Retinal pigment epithelial cell (primary cell): ENCODE data around the gene PDE4A.
"Not testable (repeated sequence)": the region's sequence is repeated elsewhere in the genome, so short reads cannot be mapped to it uniquely, and the experiment has no call there.

Experiments
- DNase-seq: peaks from one replicate; pipeline ENCODE4 v3.0.0-alpha.2; 2010; ENCODE audit warnings: low read depth
- H3K4me3 ChIP-seq: 2 replicates; pipeline ENCODE4 v1.5.1; 2011; ENCODE audit warnings: mild to moderate bottlenecking, low read length, control low read depth, moderate library complexity
- TF ChIP-seq, protein P1 (sequence below): conservative IDR thresholded peaks from 2 replicates; pipeline ENCODE4 v1.5.1; 2011; ENCODE audit warnings: low read depth, low read length, control low read depth, inconsistent platforms

The PDE4A gene

DNA sequence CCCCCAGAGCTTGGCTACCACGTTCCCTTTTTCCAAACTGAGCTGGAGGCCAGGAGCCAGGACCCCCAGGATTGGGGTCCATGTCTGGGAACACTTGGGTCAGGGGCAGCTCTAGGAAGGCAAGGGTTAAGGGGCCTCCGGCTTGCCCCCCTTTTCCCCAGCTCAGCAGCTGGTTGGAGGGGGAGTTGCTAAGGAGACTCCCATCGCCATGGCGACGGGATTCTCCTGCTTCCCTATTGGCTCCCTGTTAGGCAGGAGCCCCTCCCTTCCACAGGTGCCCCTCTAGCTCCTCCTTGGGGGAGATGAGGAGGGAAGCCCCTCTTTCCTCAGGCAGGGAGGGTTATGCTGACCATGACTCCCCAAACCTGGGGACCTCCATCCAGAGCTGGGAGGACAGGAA lies 33.9 kb downstream of the PDE4A start:
- TF ChIP-seq, protein P1, sequence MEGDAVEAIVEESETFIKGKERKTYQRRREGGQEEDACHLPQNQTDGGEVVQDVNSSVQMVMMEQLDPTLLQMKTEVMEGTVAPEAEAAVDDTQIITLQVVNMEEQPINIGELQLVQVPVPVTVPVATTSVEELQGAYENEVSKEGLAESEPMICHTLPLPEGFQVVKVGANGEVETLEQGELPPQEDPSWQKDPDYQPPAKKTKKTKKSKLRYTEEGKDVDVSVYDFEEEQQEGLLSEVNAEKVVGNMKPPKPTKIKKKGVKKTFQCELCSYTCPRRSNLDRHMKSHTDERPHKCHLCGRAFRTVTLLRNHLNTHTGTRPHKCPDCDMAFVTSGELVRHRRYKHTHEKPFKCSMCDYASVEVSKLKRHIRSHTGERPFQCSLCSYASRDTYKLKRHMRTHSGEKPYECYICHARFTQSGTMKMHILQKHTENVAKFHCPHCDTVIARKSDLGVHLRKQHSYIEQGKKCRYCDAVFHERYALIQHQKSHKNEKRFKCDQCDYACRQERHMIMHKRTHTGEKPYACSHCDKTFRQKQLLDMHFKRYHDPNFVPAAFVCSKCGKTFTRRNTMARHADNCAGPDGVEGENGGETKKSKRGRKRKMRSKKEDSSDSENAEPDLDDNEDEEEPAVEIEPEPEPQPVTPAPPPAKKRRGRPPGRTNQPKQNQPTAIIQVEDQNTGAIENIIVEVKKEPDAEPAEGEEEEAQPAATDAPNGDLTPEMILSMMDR = no peak
- no peak for DNase-seq
- H3K4me3 ChIP-seq = no peak overlapping the region

DNA sequence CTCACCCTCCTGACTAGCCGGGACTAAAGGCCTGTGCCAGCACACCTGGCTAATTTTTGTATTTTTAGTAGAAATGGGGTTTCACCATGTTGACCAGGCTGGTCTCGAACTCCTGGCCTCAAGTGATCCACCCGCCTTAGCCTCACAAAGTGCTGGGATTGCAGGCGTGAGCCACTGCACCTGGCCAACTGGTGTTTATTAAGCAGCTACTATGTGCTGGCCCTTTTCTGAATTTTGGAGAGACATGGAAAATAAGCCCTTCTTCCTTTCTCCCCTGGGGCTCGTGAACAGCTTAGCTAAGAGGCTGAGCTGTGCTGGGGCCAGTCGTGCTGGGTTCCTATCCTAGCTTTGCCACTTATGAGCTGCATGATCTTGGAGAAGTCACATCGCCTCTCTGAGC lies 38.4 kb downstream of the PDE4A start:
- DNase-seq, H3K4me3 ChIP-seq: not testable (repeated sequence)

- DNase-seq = no peak
- H3K4me3 ChIP-seq = no peak overlapping the region
- TF ChIP-seq, protein P1 = no peak
Observed at GRCh38 chr19:10460714-10461046, 40.3 kb downstream of the PDE4A start.

DNA sequence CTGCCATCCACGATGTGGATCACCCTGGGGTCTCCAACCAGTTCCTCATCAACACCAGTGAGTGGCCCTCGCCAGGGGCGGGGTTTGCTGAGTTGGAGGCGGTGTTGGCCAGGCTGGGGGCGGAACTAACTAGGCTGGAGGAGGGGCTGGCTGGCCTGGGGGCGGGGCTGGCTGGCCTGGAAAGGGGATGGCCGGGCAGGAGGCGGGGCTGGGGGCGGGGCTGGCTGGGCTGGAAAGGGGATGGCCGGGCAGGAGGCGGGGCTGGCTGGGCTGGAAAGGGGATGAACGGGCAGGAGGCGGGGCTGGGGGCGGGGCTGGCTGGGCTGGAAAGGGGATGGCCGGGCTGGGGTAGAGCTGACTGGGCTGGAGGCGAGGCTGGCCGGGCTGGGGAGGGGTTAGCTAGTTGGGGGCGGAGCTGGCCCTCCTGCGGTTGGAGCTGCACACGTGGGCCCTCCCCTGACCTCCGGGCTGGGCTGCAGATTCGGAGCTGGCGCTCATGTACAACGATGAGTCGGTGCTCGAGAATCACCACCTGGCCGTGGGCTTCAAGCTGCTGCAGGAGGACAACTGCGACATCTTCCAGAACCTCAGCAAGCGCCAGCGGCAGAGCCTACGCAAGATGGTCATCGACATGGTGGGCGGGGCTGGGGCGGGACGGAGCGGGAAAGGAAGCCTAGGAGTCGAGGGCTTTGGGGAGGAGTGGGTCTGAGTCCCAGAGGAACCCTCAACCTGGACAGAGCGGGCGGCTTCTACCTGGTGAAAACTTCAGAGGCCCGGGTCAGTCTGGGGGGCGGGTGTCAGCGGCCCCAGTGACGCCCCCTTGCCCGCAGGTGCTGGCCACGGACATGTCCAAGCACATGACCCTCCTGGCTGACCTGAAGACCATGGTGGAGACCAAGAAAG lies 41.0 kb downstream of the PDE4A start:
- DNase-seq = peak; percentile 60
- H3K4me3 ChIP-seq = peak overlapping the region; percentile 50

DNA sequence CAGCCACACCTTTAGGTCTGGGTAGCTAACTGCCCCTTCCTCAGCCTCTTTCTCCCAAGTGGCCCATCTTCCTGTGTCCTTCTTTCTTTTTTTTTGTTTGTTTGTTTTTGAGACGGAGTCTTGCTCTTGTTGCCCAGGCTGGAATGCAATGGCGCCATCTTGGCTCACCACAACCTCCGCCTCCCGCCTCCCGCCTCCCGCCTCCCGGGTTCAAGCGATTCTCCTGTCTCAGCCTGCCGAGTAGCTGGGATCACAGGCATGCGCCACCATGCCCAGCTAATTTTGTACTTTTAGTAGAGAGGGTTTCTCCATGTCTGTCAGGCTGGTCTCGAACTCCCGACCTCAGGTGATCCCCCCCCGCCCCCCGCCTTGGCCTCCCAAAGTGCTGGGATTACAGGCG lies 41.7 kb downstream of the PDE4A start:
- H3K4me3 ChIP-seq, DNase-seq: not testable (repeated sequence)

More for the DNA sequence above, 41.0 kb downstream of the PDE4A start:
- TF ChIP-seq, protein P1 = no peak

GRCh38 chr19:10462557-10462956 lies 42.2 kb downstream of the PDE4A start:
- TF ChIP-seq, protein P1 = no peak
- no peak overlapping the region for H3K4me3 ChIP-seq
- DNase-seq = no peak

GRCh38 chr19:10464456-10464855 lies 44.1 kb downstream of the PDE4A start:
- no peak overlapping the region for H3K4me3 ChIP-seq
- TF ChIP-seq, protein P1 = no peak
- DNase-seq = no peak

GRCh38 chr19:10467104-10467706 lies 46.9 kb downstream of the PDE4A start:
- no peak for DNase-seq
- H3K4me3 ChIP-seq = no peak overlapping the region
- TF ChIP-seq, protein P1 = no peak
